ENCODE results near the gene MGLL. TPM values are rescaled to one million over a fixed set of nuclear protein-coding genes. Genes with fewer than 3 reads are reported as not detected.

MGLL gene
- total RNA-seq, 3 donors from 2014 or later, result 25.8 to 79.5 (median 30.2) TPM

- intact Hi-C loops (cut with DNase I; ENCODE audit: low total_unique reads), result no loop called here
These were observed 6.4 kb downstream of the MGLL start for GRCh38 chr3:127815641-127816605.

GRCh38 chr3:127815001-127815400 is 7.3 kb downstream of the MGLL start:
- no peak for TF ChIP-seq POLR2AphosphoS5 (IDR thresholded peaks at IDR 0.05)
- TF ChIP-seq CTCF (IDR thresholded peaks at IDR 0.05), result no peak
- no peak for TF ChIP-seq POLR2A (IDR thresholded peaks at IDR 0.05)
- DNase-seq (ENCODE audit: low spot score in 2 of 2), result no peak
- Histone ChIP-seq H3K36me3 (no peaks in the 10 kb centered on the region), H3K4me3 (no peak overlapping the region), H3K9me3 (no peaks in the 10 kb centered on the region), H3K4me1 (peaks cover 9 to 10% of the 10 kb centered on the region in 2 donors), H3K27me3 (no peaks in the 10 kb centered on the region), H3K27ac (peak overlapping the region; percentile 50 to 85)
- intact Hi-C loops (cut with DNase I; ENCODE audit: low total_unique reads), result no loop called here

More at GRCh38 chr3:127815641-127816605, 6.4 kb downstream of the MGLL start:
- Histone ChIP-seq H3K4me3 (no peak overlapping the region), H3K9me3 (no peaks in the 10 kb centered on the region), H3K27me3 (no peaks in the 10 kb centered on the region), H3K36me3 (no peaks in the 10 kb centered on the region), H3K4me1 (peaks cover 10 to 16% of the 10 kb centered on the region in 2 donors), H3K27ac (peak overlapping the region; percentile 83 to 85)
- TF ChIP-seq POLR2A (IDR thresholded peaks at IDR 0.05) (no peak), CTCF (IDR thresholded peaks at IDR 0.05) (no peak), POLR2AphosphoS5 (IDR thresholded peaks at IDR 0.05) (no peak)
- no peak for DNase-seq (ENCODE audit: low spot score in 2 of 2)

- no peak for DNase-seq (ENCODE audit: low spot score in 2 of 2)
- intact Hi-C loops (cut with DNase I; ENCODE audit: low total_unique reads), result no loop called here
- no peaks in the 10 kb centered on the region for H3K36me3 ChIP-seq
These were observed 8.0 kb downstream of the MGLL start for GRCh38 chr3:127814325-127814781.

GRCh38 chr3:127812151-127812550 is 10.2 kb downstream of the MGLL start:
- intact Hi-C loops (cut with DNase I; ENCODE audit: low total_unique reads), result no loop called here
- no peak for DNase-seq (ENCODE audit: low spot score in 2 of 2)
- TF ChIP-seq POLR2A (IDR thresholded peaks at IDR 0.05) (no peak), CTCF (IDR thresholded peaks at IDR 0.05) (no peak), POLR2AphosphoS5 (IDR thresholded peaks at IDR 0.05) (no peak)
- no peaks in the 10 kb centered on the region for H3K27me3 ChIP-seq
- H3K4me1 ChIP-seq, result peaks cover 7 to 10% of the 10 kb centered on the region in 2 donors
- H3K27ac ChIP-seq, result no peak overlapping the region
- no peaks in the 10 kb centered on the region for H3K9me3 ChIP-seq
- H3K4me3 ChIP-seq, result no peak overlapping the region
- no peaks in the 10 kb centered on the region for H3K36me3 ChIP-seq

More at GRCh38 chr3:127814325-127814781, 8.0 kb downstream of the MGLL start:
- H3K27ac ChIP-seq, result peak overlapping the region in 1 of 2 donors; percentile 85
- no peaks in the 10 kb centered on the region for H3K27me3 ChIP-seq
- H3K9me3 ChIP-seq, result no peaks in the 10 kb centered on the region
- H3K4me1 ChIP-seq, result peaks cover 9 to 10% of the 10 kb centered on the region in 2 donors
- no peak for TF ChIP-seq POLR2A (IDR thresholded peaks at IDR 0.05)
- no peak for TF ChIP-seq POLR2AphosphoS5 (IDR thresholded peaks at IDR 0.05)
- TF ChIP-seq CTCF (IDR thresholded peaks at IDR 0.05), result no peak
- H3K4me3 ChIP-seq, result peak overlapping the region in 1 of 3 donors; percentile 9

GRCh38 chr3:127811717-127812116 is 10.6 kb downstream of the MGLL start:
- Histone ChIP-seq H3K36me3 (no peaks in the 10 kb centered on the region), H3K4me1 (peaks cover 3 to 5% of the 10 kb centered on the region in 2 donors), H3K27ac (no peak overlapping the region), H3K4me3 (no peak overlapping the region), H3K9me3 (no peaks in the 10 kb centered on the region), H3K27me3 (no peaks in the 10 kb centered on the region)
- intact Hi-C loops (cut with DNase I; ENCODE audit: low total_unique reads), result no loop called here
- no peak for DNase-seq (ENCODE audit: low spot score in 2 of 2)
- TF ChIP-seq POLR2A (IDR thresholded peaks at IDR 0.05) (no peak), CTCF (IDR thresholded peaks at IDR 0.05) (no peak)

All from breast epithelium (tissue), 4 donors.